OCI-LY7 (cell line): ENCODE data around the gene TMIGD1. TPM values are rescaled to one million over a fixed set of nuclear protein-coding genes. Genes with fewer than 3 reads are reported as not detected.
A peak's percentile ranks its signal among the peaks of the same experiment; 100 is the strongest.

Experiments
- Bru-seq: library from RNA; stranded (reverse); fragments of 400-500 nt; gene quantifications from one replicate; lab custom pipeline; 2021; lab: Mats Ljungman, UMichigan
- BruChase-seq, 2 experiments: library from RNA; stranded (reverse); fragments of 400-500 nt; gene quantifications; one replicate each; lab custom pipeline; 2021; lab: Mats Ljungman, UMichigan
- BruUV-seq: library from RNA; stranded (reverse); fragments of 400-500 nt; replicated peaks from 2 replicates; lab custom pipeline; 2021; lab: Mats Ljungman, UMichigan
- CTCF ChIA-PET: fragments of 300-600 bp; sonication (Branson Sonifier 250); formaldehyde crosslinking; loops from one replicate; lab custom pipeline; 2022; ENCODE audit warnings: antibody characterized with exemption; ENCODE audit not compliant: unreplicated experiment; lab: Charles Lee
- POLR2A ChIA-PET: fragments of 300-600 bp; sonication (Branson Sonifier 250); formaldehyde crosslinking; loops from one replicate; lab custom pipeline; 2022; ENCODE audit warnings: antibody characterized with exemption; lab: Charles Lee
- DNase-seq: peaks from one replicate; pipeline ENCODE4 v3.0.0-alpha.2; 2015; ENCODE audit warnings: low spot score
- H2AFZ ChIP-seq: fragments of 200-600 bp; sonication (generic), shearing (Covaris generic); 2 replicates; pipeline ENCODE4 v1.6.1; 2014; ENCODE audit warnings: mild to moderate bottlenecking, antibody characterized with exemption, low read length, moderate library complexity
- H3K27ac ChIP-seq: fragments of 200-600 bp; sonication (generic); 2 replicates; pipeline ENCODE4 v1.5.1; 2014; ENCODE audit warnings: mixed run types, low read depth, mild to moderate bottlenecking, moderate library complexity, low read length, inconsistent platforms; ENCODE audit not compliant: poor library complexity, severe bottlenecking
- H3K36me3 ChIP-seq: fragments of 200-600 bp; sonication (generic); 2 replicates; pipeline ENCODE4 v1.6.1; 2014; ENCODE audit warnings: mild to moderate bottlenecking, antibody characterized with exemption, low read length, moderate library complexity, mixed read lengths; ENCODE audit not compliant: insufficient read depth
- H3K4me1 ChIP-seq: fragments of 200-600 bp; sonication (generic); 2 replicates; pipeline ENCODE4 v1.5.1; 2014; ENCODE audit warnings: mild to moderate bottlenecking, low read length; ENCODE audit not compliant: insufficient read depth, poor library complexity, severe bottlenecking
- H3K4me2 ChIP-seq: fragments of 200-600 bp; sonication (generic); 2 replicates; pipeline ENCODE4 v1.6.1; 2014; ENCODE audit warnings: mild to moderate bottlenecking, low read length
- H3K4me3 ChIP-seq: fragments of 200-600 bp; sonication (generic); 2 replicates; pipeline ENCODE4 v1.5.1; 2014; ENCODE audit warnings: mild to moderate bottlenecking, low read depth, low read length; ENCODE audit not compliant: poor library complexity, severe bottlenecking
- H3K79me2 ChIP-seq: fragments of 200-600 bp; sonication (generic); 2 replicates; pipeline ENCODE4 v1.6.1; 2016; ENCODE audit warnings: low read depth, mild to moderate bottlenecking, low read length, moderate library complexity, mixed read lengths; ENCODE audit not compliant: insufficient read depth
- H3K9me2 ChIP-seq: fragments of 200-600 bp; sonication (generic); 2 replicates; pipeline ENCODE4 v1.6.1; 2016; ENCODE audit warnings: mild to moderate bottlenecking, low read length, mixed read lengths; ENCODE audit not compliant: insufficient read depth
- H3K9me3 ChIP-seq: fragments of 200-600 bp; sonication (generic); 2 replicates; pipeline ENCODE4 v1.6.1; 2014; ENCODE audit warnings: mild to moderate bottlenecking, mixed run types, low read length, mixed read lengths
- H4K20me1 ChIP-seq: fragments of 200-600 bp; sonication (generic); 2 replicates; pipeline ENCODE4 v1.6.1; 2014; ENCODE audit warnings: mild to moderate bottlenecking, antibody characterized with exemption, low read length, moderate library complexity, mixed read lengths; ENCODE audit not compliant: insufficient read depth
- EZH2phosphoT487 ChIP-seq: fragments of 200-600 bp; sonication (generic); IDR thresholded peaks from 2 replicates; pipeline ENCODE4 v1.6.1; 2018; ENCODE audit warnings: low read depth, borderline replicate concordance, mild to moderate bottlenecking, mixed run types, antibody characterized with exemption, low read length, moderate library complexity, mixed read lengths
- intact Hi-C: fragments of 100-400 bp; cut with micrococcal nuclease; formaldehyde crosslinking; loops from one replicate; pipeline ENCODE4 v1.10.0; 2022; ENCODE audit not compliant: unreplicated experiment
- long read RNA-seq: library from polyadenylated mRNA; stranded (forward); transcript quantifications from one replicate; pipeline ENCODE4 v2.0.0, GENCODE V29; 2022
- total RNA-seq, 2 experiments: library from RNA; depleted of rRNA in 1 of 2; stranded (reverse); fragments of >200 nt in 1 of 2; shearing (Covaris generic) in 1 of 2; gene quantifications; 2 replicates each; pipeline ENCODE4 v1.2.3, GENCODE V29; 2014 to 2022
- TF ChIP-seq, protein P1 (sequence below): fragments of 200-600 bp; sonication (generic); conservative IDR thresholded peaks from 2 replicates; pipeline ENCODE4 v1.5.1; 2014; ENCODE audit warnings: mild to moderate bottlenecking, antibody characterized with exemption, low read length, moderate library complexity, mixed read lengths

TMIGD1 gene, protein sequence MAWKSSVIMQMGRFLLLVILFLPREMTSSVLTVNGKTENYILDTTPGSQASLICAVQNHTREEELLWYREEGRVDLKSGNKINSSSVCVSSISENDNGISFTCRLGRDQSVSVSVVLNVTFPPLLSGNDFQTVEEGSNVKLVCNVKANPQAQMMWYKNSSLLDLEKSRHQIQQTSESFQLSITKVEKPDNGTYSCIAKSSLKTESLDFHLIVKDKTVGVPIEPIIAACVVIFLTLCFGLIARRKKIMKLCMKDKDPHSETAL
- total RNA-seq (2014; rRNA removed; shearing (Covaris generic)) (not detected in 2 replicates), total RNA-seq (2022) (not detected in 2 replicates), Bru-seq, nascent RNA (percentile 31 among the genes with signal in this experiment), BruChase-seq, experiment 1, labeled RNA remaining after a 6-hour chase (not detected), BruChase-seq, experiment 2, labeled RNA remaining after a 2-hour chase (percentile 15 among the genes with signal in this experiment)
- long read RNA-seq = 0 reads

DNA sequence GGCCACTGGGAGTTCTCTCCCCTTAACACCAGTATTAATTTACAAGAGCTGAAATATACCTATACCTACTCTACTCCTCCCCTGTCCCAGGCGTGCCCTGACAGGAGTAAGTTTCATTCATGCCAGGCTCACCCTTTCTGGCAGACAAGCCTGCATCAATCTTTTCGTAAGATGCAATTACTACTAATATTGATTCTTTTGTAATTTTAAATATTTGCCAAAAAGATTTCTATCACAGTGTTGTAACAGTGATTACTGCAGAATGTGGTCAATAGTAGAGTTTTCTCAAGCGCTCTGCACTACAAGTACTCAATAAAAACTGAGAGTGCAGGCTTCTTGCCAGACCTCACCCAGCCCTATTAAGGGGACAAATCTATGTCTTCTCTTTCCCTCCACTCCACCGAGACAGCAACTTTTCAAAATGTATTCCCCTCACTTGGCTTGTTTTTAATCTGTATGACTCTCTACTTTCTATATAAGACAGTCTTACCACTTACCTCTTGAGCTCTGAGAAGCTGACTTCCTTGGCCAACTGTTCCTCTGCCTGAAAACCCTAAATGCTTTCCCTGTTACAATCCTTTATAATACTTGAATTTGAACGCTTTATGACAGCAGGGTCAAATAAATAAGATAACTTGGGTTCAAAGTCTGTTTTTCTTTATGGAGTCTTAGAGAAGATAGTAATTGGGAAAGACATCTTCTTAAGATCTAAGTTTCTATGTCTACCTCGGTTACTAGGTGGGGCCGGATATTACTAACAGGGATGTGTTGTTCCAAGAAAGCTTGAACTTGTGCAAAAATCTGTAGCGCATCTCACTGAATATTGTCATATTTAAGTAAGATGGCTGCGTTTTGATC is at the start of gene TMIGD1:
Gene TMIGD1 (minus strand): TSS at position 555 of the 858 bp plus-strand sequence. CDS start 1,924 bp downstream, outside the sequence.
- Histone ChIP-seq H3K4me1 (peaks cover 14% of the 10 kb centered on the region), H3K4me2 (no peak within 1 kb of the TSS), H3K79me2 (no peaks in the 10 kb centered on the region), H3K27ac (no peak within 1 kb of the TSS), H2AFZ (peak within 1 kb of the TSS; percentile 42; the same call in 1 of the 2 replicates), H4K20me1 (no peaks in the 10 kb centered on the region), H3K9me3 (no peaks in the 10 kb centered on the region), H3K36me3 (no peaks in the 10 kb centered on the region), H3K9me2 (no peaks in the 10 kb centered on the region), H3K4me3 (no peak within 1 kb of the TSS)
- BruUV-seq = no TSS peak
- intact Hi-C loops = loop anchor here (2.0 kb wide), 1 partner anchor 217 kb away; the partner anchor contains the start of gene NSRP1
- no peak for TF ChIP-seq EZH2phosphoT487
- TF ChIP-seq, protein P1, sequence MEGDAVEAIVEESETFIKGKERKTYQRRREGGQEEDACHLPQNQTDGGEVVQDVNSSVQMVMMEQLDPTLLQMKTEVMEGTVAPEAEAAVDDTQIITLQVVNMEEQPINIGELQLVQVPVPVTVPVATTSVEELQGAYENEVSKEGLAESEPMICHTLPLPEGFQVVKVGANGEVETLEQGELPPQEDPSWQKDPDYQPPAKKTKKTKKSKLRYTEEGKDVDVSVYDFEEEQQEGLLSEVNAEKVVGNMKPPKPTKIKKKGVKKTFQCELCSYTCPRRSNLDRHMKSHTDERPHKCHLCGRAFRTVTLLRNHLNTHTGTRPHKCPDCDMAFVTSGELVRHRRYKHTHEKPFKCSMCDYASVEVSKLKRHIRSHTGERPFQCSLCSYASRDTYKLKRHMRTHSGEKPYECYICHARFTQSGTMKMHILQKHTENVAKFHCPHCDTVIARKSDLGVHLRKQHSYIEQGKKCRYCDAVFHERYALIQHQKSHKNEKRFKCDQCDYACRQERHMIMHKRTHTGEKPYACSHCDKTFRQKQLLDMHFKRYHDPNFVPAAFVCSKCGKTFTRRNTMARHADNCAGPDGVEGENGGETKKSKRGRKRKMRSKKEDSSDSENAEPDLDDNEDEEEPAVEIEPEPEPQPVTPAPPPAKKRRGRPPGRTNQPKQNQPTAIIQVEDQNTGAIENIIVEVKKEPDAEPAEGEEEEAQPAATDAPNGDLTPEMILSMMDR = no peak
- no peak for DNase-seq
- ChIA-PET POLR2A (interaction anchor here (0.5 to 2.1 kb wide), 5 partner anchors 7 to 54 kb away, joined by 3 to 11 read pairs (median 3); no protein-coding TSS in a partner anchor), CTCF (no interaction called here)

DNA sequence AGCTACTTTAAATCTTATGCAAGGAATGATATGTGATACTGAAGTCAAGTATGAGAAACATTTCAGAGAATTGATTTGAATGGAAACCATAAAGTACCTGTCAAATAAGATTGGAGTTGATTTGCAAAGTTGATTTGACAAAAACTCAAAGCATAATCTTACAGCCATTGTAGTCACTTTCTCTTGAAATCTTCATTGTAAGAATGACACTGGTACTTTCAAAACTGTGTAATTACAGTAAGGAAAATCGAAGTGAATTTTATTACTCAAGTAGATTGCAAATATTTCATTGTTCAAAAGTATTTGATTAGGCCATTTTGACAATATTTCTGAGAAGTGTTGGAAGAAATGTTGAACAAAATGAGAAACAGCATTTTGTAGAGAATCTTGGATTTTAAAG is 48.5 kb upstream of the TMIGD1 start:
- no peak overlapping the region for H3K27ac ChIP-seq
- peaks cover 20% of the 10 kb centered on the region for H3K36me3 ChIP-seq
- ChIA-PET POLR2A (no interaction called here), CTCF (no interaction called here)
- TF ChIP-seq EZH2phosphoT487 = no peak
- TF ChIP-seq, protein P1 = no peak
- H4K20me1 ChIP-seq = no peaks in the 10 kb centered on the region
- intact Hi-C loops = no loop called here
- no peak for DNase-seq
- H3K79me2 ChIP-seq = peaks cover 14% of the 10 kb centered on the region; the same call in 1 of the 2 replicates
- H3K4me3 ChIP-seq = no peak overlapping the region
- H3K9me3 ChIP-seq = no peaks in the 10 kb centered on the region
- H3K4me1 ChIP-seq = peaks cover 27% of the 10 kb centered on the region
- no peaks in the 10 kb centered on the region for H3K9me2 ChIP-seq
- H2AFZ ChIP-seq = no peak overlapping the region
- no TSS peak for BruUV-seq
- peak overlapping the region; percentile 24; the same call in 1 of the 2 replicates for H3K4me2 ChIP-seq
